Ammon's horn (tissue), 1 donor: Measurements from ENCODE around the gene ECE2.
A peak's percentile ranks its signal among the peaks of the same experiment; 100 is the strongest.

Source experiments
- DNase-seq: peaks from one replicate; pipeline ENCODE4 v3.0.0-alpha.2; 2016; ENCODE audit warnings: low spot score

The ECE2 gene

DNA sequence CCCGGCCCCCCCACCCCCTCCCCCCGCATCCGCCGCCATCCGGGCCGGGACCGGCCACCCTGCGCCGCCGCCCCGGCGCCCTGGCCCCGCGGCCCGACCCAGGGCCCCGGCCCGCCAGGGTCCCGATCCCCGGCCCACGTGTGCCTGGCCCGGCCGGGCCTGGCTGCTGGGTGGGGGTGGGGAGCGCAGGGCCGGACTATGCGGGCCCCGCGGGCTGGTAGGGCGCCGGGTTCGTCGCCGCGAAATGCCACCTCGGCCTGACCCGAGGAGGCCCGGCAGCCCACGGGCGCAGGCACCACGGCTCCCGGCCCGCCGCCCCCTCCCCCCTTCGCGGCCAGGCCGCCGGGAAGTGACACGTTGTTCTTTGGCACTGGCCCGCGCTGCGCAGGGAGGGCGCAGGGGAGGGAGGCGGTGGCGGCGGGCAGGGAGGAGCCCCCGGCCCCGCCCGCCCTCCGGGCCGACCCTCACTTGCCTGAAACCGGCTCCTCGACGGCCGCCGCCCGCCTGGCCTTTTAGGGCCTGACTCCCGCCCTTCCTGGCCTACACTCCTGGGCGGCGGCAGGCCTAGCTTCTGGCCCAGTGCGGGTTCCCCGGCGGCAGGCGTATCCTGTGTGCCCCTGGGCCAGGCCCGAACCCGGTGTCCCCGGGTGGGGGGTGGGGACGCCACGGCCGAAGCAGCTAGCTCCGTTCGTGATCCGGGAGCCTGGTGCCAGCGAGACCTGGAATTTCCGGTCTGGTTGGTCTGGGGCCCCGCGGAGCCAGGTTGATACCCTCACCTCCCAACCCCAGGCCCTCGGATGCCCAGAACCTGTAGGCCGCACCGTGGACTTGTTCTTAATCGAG, 39.1 kb downstream of the ECE2 start:
- DNase-seq, result peak; percentile 56

DNA sequence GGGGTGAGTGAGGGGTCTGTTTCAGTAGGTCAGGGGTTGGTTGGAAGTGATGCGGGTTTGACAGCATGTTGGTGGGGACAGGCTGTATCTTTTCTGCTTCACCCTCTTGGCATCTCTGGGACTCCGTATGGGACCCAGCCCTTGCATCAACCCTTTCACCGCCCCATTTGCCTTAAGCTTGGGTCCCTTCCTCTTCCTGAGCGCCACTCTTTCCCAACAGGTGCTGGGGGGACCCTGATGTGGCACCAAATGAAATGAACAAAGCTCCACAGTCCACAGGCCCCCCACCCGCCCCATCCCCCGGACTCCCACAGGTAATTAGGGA, 39.7 kb downstream of the ECE2 start:
- DNase-seq, result no peak

GRCh38 chr3:184315871-184316661, 40.2 kb downstream of the ECE2 start:
- no peak for DNase-seq

DNA sequence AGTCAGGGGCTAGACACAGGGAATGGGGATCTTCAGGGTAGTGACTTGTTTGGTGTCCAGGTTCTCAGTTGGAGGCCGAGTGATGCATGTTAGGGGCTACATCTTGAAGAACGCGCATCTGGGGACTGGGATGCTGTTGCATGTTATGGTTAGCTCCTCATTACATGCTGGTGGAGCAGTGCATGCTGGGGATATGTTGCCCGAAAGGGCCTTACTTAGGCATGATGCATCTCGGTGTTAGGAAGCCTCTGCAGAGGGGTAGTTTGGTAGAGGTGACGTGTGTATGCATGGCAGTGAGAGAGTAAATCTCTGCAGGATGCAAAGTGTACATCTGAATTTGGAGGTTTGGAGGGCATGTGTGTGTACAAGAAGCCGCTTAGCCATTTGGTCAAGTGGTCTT, 41.0 kb downstream of the ECE2 start:
- DNase-seq, result no peak

DNA sequence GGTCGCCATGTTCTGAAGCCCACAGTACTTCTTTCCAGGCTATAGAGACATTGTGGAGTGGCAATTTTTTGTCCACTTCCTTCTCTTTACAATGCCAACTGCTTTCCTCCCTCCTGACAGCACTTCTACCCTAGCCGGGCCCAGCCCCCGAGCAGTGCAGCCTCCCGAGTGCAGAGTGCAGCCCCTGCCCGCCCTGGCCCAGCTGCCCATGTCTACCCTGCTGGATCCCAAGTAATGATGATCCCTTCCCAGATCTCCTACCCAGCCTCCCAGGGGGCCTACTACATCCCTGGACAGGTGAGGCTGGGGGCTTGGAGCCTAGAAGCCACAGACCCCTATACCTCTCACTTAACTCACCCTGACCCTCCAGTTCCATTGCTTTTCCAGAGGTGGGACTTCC, 41.4 kb downstream of the ECE2 start:
- no peak for DNase-seq

- DNase-seq, result peak; percentile 96
Measured at GRCh38 chr3:184320104-184320445, 44.3 kb downstream of the ECE2 start.

- DNase-seq, result no peak
Measured at GRCh38 chr3:184321666-184322065, 45.8 kb downstream of the ECE2 start.

GRCh38 chr3:184322731-184323487, 47.1 kb downstream of the ECE2 start:
- no peak for DNase-seq

GRCh38 chr3:184323696-184324095, 47.9 kb downstream of the ECE2 start:
- DNase-seq, result no peak

DNA sequence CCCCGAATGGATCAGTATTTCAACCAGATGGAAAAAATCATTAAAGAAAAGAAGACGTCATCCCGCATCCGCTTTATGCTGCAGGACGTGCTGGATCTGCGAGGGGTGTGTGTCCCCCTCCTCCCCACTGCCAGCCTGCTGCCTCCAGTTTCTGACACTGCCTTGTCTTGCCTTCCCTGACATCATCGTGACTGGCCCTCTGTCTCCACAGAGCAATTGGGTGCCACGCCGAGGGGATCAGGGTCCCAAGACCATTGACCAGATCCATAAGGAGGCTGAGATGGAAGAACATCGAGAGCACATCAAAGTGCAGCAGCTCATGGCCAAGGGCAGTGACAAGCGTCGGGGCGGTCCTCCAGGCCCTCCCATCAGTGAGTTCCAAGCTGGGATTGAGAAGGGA, 49.4 kb downstream of the ECE2 start:
- no peak for DNase-seq

DNA sequence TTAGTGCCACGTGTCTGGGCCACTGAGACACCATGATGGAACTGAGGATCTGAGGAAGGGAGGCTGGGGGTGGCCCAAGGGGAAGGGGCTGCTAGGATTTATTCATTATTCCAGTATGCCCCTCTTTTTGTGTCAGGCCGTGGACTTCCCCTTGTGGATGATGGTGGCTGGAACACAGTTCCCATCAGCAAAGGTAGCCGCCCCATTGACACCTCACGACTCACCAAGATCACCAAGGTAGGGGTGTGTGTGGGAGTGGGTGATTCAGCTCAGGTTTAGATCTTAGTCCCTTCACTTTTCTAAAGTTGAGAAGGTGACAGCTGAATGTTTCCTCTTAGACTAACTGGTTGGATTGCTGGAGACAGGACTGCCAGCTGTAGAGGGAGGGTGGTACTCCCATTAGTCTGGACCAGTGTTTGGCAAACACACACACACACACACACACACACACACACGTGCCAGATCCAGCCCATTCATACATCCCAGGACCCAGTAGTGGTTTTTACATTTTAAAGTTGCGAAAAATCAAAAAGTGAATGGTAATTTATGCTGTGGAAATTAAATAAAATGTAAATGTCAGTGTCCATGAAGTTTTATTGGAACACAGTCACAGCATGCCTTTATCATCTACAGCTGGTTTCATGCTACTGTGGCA, 50.0 kb downstream of the ECE2 start:
- no peak for DNase-seq

GRCh38 chr3:184327171-184327570, 51.3 kb downstream of the ECE2 start:
- DNase-seq, result no peak

DNA sequence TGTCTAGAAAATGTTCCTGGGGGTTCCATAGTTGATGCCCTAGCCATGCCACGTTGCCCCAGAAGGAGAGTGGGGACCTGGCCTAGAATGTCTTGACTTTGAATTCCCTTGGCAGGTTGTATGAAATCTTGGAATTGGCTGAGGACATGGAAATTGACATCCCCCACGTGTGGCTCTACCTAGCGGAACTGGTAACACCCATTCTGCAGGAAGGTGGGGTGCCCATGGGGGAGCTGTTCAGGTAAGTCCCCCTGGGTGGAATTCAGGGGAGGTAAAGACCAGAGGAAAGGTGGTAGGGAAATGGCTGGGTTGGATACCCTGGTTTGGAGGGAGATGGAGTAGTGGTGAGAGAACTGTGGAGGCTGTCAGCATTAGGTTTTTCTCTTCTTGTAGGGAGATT, 52.7 kb downstream of the ECE2 start:
- no peak for DNase-seq

DNA sequence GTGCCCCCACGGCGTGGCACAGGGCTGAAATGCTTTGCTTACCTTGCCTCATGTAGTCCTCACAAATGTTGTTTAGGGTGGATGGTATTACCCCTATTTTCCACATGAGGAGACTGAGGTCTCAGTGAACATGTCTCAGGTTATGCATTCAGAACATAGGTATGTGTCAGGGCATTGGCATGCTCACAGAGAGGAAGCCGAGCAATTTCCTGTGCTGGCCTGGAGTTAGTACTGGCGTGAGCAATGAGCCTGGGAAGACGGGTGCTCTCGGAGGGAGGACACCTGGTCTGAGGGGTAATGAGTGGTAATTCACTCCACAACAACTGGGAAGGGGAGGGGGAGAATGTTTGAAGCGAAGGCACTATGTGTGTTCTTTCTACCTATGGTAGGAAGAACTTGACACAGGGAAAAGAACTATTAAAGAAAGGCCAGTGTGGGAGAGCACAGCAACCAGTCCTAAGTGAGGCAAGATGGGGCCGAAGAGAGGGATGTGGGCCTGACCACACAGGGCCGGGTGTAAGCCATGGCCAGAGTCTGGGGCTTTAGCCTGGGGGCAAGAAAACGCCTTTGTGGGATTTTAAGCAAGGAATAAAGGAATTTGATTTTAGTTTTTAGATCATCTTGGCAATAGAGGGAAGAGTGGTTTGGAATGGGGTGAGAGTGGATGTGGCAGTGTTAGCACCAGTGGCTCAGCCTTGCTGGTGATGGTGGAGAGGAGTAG, 56.7 kb downstream of the ECE2 start:
- DNase-seq, result no peak

DNA sequence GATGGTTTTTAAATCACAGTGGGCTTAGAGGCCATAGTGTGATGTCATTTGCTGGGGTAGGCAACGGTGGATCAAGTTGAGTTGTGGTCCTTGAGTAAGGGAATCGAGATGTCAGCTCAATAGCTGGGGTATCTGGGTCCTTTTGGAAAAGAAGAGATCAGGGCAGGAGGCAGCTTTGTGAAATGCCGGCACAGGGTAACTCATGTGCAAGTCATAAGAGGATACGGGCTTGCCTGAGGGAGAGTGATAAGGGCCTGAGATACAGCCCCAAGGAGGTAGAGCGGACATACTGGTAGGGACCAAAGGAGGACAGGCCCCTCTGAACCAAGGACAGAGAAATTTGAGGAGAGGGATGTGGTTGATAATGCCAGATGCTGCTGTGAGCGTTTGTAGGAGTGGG, 57.4 kb downstream of the ECE2 start:
- no peak for DNase-seq

DNA sequence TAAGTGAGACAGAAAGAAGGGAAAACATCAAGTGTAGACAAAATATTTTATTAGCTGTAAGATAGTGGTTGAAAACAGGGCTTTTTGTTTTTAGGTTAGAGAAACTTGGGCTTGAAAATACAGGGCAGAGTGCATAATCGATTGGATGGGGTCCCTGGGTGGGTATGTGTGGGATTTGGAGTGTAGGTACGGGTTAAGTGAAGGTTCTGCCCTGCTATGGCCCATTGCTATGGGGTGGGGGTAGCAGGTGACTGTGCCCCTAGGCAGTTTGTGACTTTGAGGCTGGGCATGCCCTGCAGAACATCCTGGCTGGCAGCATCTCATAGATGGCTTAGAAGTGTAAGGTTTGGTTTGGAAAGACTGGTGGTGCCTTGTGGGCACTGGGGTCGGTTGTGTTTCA, 57.9 kb downstream of the ECE2 start:
- no peak for DNase-seq

DNA sequence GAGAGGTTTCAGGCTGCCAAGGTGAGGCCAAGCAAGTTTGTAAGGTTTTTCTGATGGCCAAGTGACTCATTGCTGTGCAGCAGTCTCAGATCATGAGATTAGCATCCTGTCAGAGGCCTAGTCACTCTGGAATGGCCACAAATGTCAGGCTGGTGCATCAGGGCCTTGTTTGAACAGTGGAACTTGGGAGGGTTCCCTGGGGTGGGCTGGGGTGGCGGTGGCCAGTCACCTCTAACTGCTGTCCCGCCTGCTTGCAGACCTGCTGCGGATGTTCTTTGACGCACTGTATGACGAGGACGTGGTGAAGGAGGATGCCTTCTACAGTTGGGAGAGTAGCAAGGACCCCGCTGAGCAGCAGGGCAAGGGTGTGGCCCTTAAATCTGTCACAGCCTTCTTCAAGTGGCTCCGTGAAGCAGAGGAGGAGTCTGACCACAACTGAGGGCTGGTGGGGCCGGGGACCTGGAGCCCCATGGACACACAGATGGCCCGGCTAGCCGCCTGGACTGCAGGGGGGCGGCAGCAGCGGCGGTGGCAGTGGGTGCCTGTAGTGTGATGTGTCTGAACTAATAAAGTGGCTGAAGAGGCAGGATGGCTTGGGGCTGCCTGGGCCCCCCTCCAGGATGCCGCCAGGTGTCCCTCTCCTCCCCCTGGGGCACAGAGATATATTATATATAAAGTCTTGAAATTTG, 58.8 kb downstream of the ECE2 start:
- DNase-seq, result no peak

GRCh38 chr3:184335291-184335660, 59.5 kb downstream of the ECE2 start:
- DNase-seq, result no peak

- DNase-seq, result peak; percentile 95
Measured at GRCh38 chr3:184335661-184336546, 60.1 kb downstream of the ECE2 start.
